ENCODE data around the gene NAV2.

Gene NAV2

GRCh38 chr11:20010156-20010850 is 297.7 kb downstream of the NAV2 start:
- DNase-seq, result no peak

DNA sequence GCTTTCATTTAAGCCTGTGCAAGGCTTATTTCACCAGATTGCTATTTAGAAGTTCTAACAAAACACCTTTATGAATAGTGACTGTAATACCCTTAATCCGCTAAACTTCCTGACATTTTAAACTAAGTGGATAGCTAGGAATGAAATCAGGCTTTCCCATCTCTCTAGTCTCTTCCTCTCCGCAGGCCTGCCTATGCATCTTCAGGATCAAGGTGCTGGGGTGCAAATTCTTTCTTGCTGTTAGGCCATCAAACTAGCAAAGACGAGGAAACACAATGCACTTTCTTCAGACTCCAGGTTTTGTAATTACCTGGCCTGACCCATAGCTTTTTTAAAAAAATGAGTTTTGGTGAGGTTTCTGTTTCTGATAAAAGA is 298.2 kb downstream of the NAV2 start:
- DNase-seq, result no peak

DNA sequence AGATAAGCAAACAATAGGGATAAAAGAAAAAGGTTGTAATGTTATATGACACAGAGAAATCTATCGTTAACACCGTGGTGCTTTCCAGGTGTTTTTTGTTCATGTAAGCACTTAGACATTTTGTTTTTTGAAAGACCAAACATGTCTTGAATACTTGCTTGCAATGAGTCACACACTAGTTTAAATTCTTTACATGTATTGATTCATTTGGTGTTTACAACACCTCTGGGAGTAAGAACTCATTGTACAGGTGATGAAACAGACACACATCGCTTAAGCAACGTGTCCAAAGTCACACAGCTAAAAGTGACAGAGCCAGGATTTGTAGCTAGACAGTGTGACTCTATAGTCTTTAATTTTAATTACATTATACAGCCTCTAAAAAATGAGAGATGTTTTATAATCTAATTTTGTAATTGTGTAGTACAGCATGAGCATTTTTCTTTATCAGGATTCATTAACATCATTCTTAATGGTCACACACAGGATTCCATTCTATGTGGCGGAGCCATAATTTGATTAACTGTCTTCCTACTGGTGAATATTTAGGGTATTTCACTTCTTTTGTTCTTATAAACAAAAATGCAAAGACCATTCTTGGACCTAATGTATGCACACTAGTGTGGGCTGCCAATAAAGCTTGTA is 298.8 kb downstream of the NAV2 start:
- no peak for DNase-seq

DNA sequence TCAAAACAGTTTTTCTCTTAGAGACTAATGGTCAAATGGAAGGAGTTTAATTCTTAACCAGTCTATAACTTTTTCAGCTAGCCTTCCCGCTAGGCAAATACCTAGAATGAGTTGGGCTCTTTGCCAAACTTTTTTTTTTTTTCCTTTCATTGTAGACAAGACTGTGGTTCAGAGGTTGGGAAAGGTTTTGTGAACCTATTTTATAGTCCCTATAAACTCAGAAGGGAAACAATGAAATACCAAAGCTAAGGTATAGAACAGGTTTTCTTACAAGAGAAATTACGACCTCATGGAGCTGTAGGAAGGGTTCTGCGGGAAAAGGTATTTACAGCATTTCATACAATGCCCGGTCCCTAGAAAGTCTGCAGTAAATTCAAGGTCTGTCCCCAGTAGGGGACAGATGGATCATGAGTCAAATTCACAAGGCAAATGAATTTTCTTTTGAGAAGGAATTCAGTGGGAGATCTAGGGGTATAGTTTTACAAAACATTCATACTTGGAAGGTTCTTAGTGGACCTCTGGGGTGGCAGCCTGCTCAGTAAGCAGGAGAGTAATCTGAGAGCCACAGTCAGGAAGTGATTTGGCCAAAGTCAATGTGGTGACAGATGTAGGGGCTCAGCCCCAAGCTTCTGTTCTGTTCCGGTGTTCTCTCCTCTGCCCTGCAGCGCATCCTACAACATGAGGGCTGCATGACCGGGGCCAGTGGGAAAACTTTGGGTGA is 300.9 kb downstream of the NAV2 start:
- no peak for DNase-seq

- DNase-seq, result no peak
Observed at GRCh38 chr11:20014067-20014402, 301.4 kb downstream of the NAV2 start.

GRCh38 chr11:20015101-20015500 is 302.5 kb downstream of the NAV2 start:
- no peak for DNase-seq

DNA sequence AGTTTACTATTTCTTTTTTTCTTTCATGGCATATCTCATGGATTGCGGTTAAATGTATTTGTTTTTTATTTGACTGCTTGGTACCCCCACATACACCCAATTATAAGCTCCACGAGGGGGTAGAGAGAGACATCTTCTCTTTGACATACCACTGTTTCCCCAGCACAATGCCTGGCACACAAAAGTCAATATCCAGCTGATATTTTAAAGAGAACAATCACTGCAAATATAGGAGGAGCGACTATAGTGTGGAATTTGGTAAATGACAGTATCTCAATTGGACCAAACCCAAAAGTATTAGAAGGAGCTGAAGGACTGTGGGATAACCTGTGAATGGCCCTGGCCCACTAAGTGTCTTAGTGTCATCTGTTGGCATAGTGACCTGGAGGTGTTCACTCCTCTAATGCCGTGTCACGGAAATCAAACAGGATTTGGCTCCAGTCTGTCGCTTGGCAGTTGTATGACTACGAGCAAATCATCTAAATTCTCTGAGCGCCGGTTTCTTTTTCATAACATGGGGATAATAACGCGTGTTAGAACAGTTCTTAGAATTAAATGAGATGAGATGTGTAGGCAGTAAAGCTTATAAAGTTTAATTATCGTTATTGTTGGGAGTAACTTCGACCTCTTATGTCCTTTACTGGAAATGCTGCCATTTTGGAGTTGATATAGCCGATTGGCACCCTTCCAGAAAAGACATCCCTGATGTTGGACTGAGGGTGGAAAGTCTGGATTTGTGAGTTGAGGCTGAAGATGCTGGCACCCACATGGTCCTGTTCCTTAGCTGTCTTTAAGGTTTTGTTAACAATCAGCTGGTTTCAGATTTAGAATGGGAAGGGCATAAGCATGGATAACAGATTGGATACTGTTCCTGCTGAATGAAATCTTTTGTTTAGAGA is 303.1 kb downstream of the NAV2 start:
- no peak for DNase-seq

GRCh38 chr11:20016526-20016925 is 303.9 kb downstream of the NAV2 start:
- no peak for DNase-seq

- no peak for DNase-seq
Observed at GRCh38 chr11:20017320-20017719, 304.7 kb downstream of the NAV2 start.

DNA sequence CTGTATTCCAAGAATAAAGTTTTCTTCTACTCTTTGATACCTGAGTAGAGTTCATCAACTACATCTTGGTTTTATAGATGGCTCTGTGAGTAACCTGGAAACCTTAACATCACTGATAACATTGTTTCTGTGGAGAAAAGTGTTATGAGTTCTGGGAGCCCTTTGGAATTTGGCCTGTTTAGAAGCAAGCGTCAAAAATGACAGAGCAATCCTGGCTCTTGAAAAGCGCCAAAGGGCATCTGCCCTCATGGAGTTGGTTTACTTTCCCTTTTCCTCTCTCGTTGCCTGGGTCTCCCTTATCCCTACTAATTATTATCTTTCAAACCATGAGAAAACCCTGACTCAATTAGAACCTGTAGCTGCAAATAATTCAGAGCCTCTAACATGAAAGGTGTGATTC is 307.6 kb downstream of the NAV2 start:
- no peak for DNase-seq

DNA sequence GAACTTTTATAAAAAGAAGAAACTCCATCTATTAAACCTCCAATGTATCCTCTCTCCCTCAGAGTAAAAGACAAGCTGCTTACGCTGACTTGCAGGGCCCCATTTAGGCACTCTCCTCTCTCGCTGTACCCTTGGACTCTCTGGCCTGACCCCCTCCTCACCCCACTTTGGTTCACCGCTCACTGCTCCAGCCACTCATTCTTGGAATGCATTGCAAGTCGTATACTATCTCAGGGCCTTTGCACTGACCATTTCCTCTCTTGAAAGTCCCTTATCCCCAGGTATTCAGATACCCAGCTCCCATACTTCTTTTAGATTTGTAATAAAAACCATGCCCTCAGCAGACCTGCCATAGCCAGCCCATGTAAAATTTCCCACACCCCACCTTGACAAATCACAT is 308.1 kb downstream of the NAV2 start:
- DNase-seq, result no peak

- no peak for DNase-seq
Observed at GRCh38 chr11:20021212-20021611, 308.6 kb downstream of the NAV2 start.

DNA sequence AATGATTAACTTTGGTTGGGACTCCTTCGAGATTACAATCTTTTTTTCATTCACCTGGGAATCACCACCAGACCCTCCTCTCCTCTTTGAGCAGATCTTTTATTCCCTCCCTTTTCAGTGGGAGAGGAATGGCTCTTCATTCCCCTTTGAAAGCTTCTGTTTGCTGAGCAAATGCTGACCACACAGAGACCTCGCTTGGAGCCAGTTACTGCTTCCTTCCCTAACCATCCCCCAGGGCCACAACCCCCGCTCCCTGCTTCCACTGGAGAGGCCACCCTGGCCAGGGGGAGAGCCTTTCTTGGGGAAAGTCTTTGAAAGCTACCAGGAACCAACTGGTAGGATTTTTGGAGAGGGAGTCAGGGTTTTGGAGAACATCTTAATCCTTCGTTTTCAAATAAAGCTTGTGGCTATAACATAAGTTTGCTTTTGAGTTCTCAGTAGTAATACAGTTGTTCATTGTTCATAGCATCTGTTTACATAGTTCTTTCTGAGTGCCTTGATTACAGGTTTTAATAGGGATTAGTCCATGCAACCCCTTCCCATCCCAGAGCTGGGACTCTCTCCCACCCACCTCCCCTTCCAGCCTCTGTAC is 309.2 kb downstream of the NAV2 start:
- no peak for DNase-seq

GRCh38 chr11:20022363-20023081 is 309.9 kb downstream of the NAV2 start:
- DNase-seq, result no peak

DNA sequence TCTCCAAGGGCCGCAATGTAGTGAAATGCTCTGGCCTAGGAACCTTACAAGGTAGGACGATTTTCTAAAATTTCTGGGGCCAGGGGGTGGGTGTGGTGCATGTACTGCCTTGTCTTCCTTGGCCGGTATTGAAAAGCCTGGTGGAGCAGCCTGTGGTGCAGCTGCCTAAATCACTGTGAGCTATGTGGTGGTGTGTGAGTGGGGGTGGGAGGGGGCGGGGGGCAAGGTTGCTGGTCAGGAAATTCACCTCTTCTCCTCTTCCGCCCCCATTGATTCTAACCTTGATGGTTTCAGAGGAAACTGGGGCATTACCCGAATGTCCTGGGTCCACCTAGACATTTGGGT is 310.4 kb downstream of the NAV2 start:
- no peak for DNase-seq

GRCh38 chr11:20024172-20024935 is 311.7 kb downstream of the NAV2 start:
- no peak for DNase-seq

- no peak for DNase-seq
Observed at GRCh38 chr11:20025332-20025840, 312.7 kb downstream of the NAV2 start.

GRCh38 chr11:20026629-20027555 is 314.3 kb downstream of the NAV2 start:
- no peak for DNase-seq

DNA sequence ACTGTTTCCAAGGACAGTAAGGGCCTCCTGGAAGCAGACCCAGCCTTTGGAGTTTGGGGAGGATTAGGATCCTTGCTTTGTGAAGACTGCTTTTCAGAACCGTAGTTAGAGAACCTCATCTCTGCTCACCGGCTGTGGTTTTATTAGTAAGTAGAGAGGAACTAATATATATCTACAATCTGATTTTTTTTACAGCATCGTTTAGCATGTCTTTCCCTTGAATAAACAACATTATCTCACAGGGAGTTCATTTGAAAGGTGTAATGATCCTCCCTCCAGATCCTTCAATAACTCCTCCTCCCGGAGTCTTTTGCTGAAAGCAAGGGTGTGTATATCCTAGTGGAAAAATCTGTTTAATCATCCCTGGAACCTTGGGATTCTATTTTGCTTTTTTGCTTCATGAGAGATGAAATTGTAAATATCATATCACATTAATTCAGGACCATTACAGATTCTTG is 314.9 kb downstream of the NAV2 start:
- no peak for DNase-seq

GRCh38 chr11:20029193-20029592 is 316.6 kb downstream of the NAV2 start:
- DNase-seq, result no peak
